HCT116 (cell line): ENCODE measurements around the gene DMPK. TPM values are rescaled to one million over a fixed set of nuclear protein-coding genes. Genes with fewer than 3 reads are reported as not detected.

Source experiments
- ATAC-seq: fragments of 200-7000 bp; cut with Tn5 transposase; 2 replicates; pipeline ENCODE4 v1.9.1; 2020; ENCODE audit warnings: mild to moderate bottlenecking, moderate library complexity
- BruUV-seq: library from RNA; stranded (reverse); fragments of 400-500 nt; replicated peaks from 2 replicates; lab custom pipeline; 2021; lab: Mats Ljungman, UMichigan
- CTCF ChIA-PET: fragments of 300-600 bp; sonication (Branson Sonifier 250); formaldehyde crosslinking; loops from one replicate; lab custom pipeline; 2021; ENCODE audit warnings: antibody characterized with exemption; lab: Charles Lee
- POLR2A ChIA-PET: fragments of 300-600, 350-600 bp; sonication (Branson Sonifier 250); formaldehyde crosslinking; loops from one replicate; lab custom pipeline; 2021; ENCODE audit warnings: antibody characterized with exemption; lab: Charles Lee
- RAD21 ChIA-PET, 2 experiments: fragments of 300-600 bp; sonication (Branson Sonifier 250); formaldehyde crosslinking; loops; one replicate each; lab custom pipeline; 2023; ENCODE audit warnings: low total read pairs in 2 of 2; ENCODE audit not compliant: uncharacterized antibody in 2 of 2, unreplicated experiment in 2 of 2, low non-redundant PET in 1 of 2; lab: Charles Lee
- DNase-seq: peaks from one replicate; pipeline ENCODE4 v3.0.0-alpha.2; 2010; ENCODE audit warnings: low read depth, low spot score
- H2AFZ ChIP-seq: fragments of 200-600 bp; shearing (Covaris generic), sonication (generic); 2 replicates; pipeline ENCODE4 v1.6.1; 2017; ENCODE audit warnings: low read depth, mixed run types, mixed read lengths, antibody characterized with exemption, low read length; ENCODE audit not compliant: poor library complexity, severe bottlenecking
- H3K27ac ChIP-seq: 2 replicates; pipeline ENCODE4 v1.5.1; 2012; ENCODE audit warnings: low read depth, low read length
- H3K27me3 ChIP-seq: fragments of 200-600 bp; sonication (generic); 2 replicates; pipeline ENCODE4 v1.6.1; 2016; ENCODE audit warnings: mixed run types, low read length, mixed read lengths; ENCODE audit not compliant: insufficient read depth
- H3K36me3 ChIP-seq, 2 experiments: fragments of 200-500 bp in 1 of 2; fragments of 200-600 bp in 1 of 2; sonication (Bioruptor generic) in 1 of 2; sonication (generic) in 1 of 2; 2 replicates each; pipeline versions ENCODE4 v1.5.1 to v1.6.1; 2014 to 2016; ENCODE audit warnings: low read length in 2 of 2, inconsistent platforms in 1 of 2, mixed read lengths in 1 of 2, mixed run types in 1 of 2; ENCODE audit not compliant: insufficient read depth in 2 of 2, control insufficient read depth in 1 of 2
- H3K4me1 ChIP-seq, 2 experiments: fragments of 200-600 bp in 1 of 2; sonication (generic) in 1 of 2; 2 replicates each; pipeline versions ENCODE4 v1.5.1 to v1.6.1; 2012 to 2017; ENCODE audit warnings: low read length in 2 of 2, inconsistent platforms in 1 of 2, mild to moderate bottlenecking in 1 of 2, mixed read lengths in 1 of 2, mixed run types in 1 of 2, moderate library complexity in 1 of 2; ENCODE audit not compliant: insufficient read depth in 2 of 2, control insufficient read depth in 1 of 2
- H3K4me2 ChIP-seq: fragments of 200-600 bp; sonication (generic); 2 replicates; pipeline ENCODE4 v1.6.1; 2017; ENCODE audit warnings: mixed run types, low read length, mixed read lengths
- H3K4me3 ChIP-seq, 2 experiments: fragments of 200-600 bp in 1 of 2; sonication (generic) in 1 of 2; replicated peaks in 1 of 2; 2 replicates each; pipeline ENCODE4 v1.5.1; 2011 to 2016; ENCODE audit warnings: low read length in 2 of 2, control low read depth in 1 of 2, low read depth in 1 of 2, mild to moderate bottlenecking in 1 of 2, mixed read lengths in 1 of 2, mixed run types in 1 of 2
- H3K79me2 ChIP-seq: fragments of 200-600 bp; sonication (generic); 2 replicates; pipeline ENCODE4 v1.6.1; 2017; ENCODE audit warnings: mild to moderate bottlenecking, mixed run types, low read length, moderate library complexity, mixed read lengths; ENCODE audit not compliant: insufficient read depth
- H3K9ac ChIP-seq: fragments of 200-600 bp; sonication (generic); 2 replicates; pipeline ENCODE4 v1.6.1; 2016; ENCODE audit warnings: low read length, mixed read lengths
- H3K9me2 ChIP-seq: fragments of 200-600 bp; sonication (generic), shearing (Covaris generic); 2 replicates; pipeline ENCODE4 v1.6.1; 2017; ENCODE audit warnings: mixed run types, mild to moderate bottlenecking, moderate library complexity; ENCODE audit not compliant: insufficient read depth
- H3K9me3 ChIP-seq, 2 experiments: fragments of 200-500 bp in 1 of 2; fragments of 200-600 bp in 1 of 2; sonication (Bioruptor generic) in 1 of 2; sonication (generic) in 1 of 2; 2 replicates each; pipeline ENCODE4 v1.6.1; 2014 to 2017; ENCODE audit warnings: low read length in 2 of 2, mixed read lengths in 2 of 2, inconsistent platforms in 1 of 2, low read depth in 1 of 2, mild to moderate bottlenecking in 1 of 2, mixed run types in 1 of 2, moderate library complexity in 1 of 2; ENCODE audit not compliant: control insufficient read depth in 1 of 2, insufficient read depth in 1 of 2
- H4K20me1 ChIP-seq: fragments of 200-600 bp; sonication (generic), shearing (Covaris generic); 2 replicates; pipeline ENCODE4 v1.6.1; 2017; ENCODE audit warnings: mixed run types, mild to moderate bottlenecking, moderate library complexity; ENCODE audit not compliant: insufficient read depth
- CBX3 ChIP-seq: IDR thresholded peaks from 2 replicates; pipeline ENCODE4 v1.6.1; 2012; ENCODE audit warnings: low read depth
- CEBPB ChIP-seq: IDR thresholded peaks from 2 replicates; pipeline ENCODE4 v1.6.1; 2012; ENCODE audit warnings: low read depth
- ELF1 ChIP-seq: IDR thresholded peaks from 2 replicates; pipeline ENCODE4 v1.6.1; 2012; ENCODE audit warnings: low read depth, borderline replicate concordance
- EZH2phosphoT487 ChIP-seq: fragments of 200-600 bp; IDR thresholded peaks from 2 replicates; pipeline ENCODE4 v1.6.1; 2018; ENCODE audit warnings: antibody characterized with exemption, borderline replicate concordance
- FOSL1 ChIP-seq: IDR thresholded peaks from 2 replicates; pipeline ENCODE4 v1.6.1; 2012; ENCODE audit warnings: low read depth
- JUND ChIP-seq: IDR thresholded peaks from 2 replicates; pipeline ENCODE4 v1.6.1; 2012
- MAX ChIP-seq: IDR thresholded peaks from 2 replicates; pipeline ENCODE4 v1.6.1; 2012
- POLR2A ChIP-seq: IDR thresholded peaks from 2 replicates; pipeline ENCODE4 v1.7.0; 2011; ENCODE audit warnings: borderline replicate concordance; ENCODE audit not compliant: insufficient read depth, insufficient read length; ENCODE audit errors: extremely low read depth
- POLR2AphosphoS5 ChIP-seq: IDR thresholded peaks from 2 replicates; pipeline ENCODE4 v1.6.1; 2011; ENCODE audit warnings: mild to moderate bottlenecking, low read depth, low read length, moderate library complexity
- RAD21 ChIP-seq: IDR thresholded peaks from 2 replicates; pipeline ENCODE4 v1.6.1; 2012; ENCODE audit warnings: low read depth, mild to moderate bottlenecking
- REST ChIP-seq: IDR thresholded peaks from 2 replicates; pipeline ENCODE4 v1.6.1; 2012; ENCODE audit warnings: low read depth
- SIN3A ChIP-seq: IDR thresholded peaks from 2 replicates; pipeline ENCODE4 v1.6.1; 2012; ENCODE audit warnings: low read depth
- SP1 ChIP-seq: IDR thresholded peaks from 2 replicates; pipeline ENCODE4 v1.6.1; 2012; ENCODE audit warnings: low read depth
- SRF ChIP-seq: IDR thresholded peaks from 2 replicates; pipeline ENCODE4 v1.6.1; 2012; ENCODE audit warnings: low read depth
- YY1 ChIP-seq: IDR thresholded peaks from 2 replicates; pipeline ENCODE4 v1.6.1; 2011; ENCODE audit warnings: low read length, low read depth, moderate library complexity, mild to moderate bottlenecking; ENCODE audit not compliant: insufficient replicate concordance; ENCODE audit errors: extremely low read depth
- ZNF274 ChIP-seq: fragments of 200-500 bp; sonication (Bioruptor generic); IDR thresholded peaks from 2 replicates; pipeline ENCODE4 v1.6.1; 2014; ENCODE audit warnings: mild to moderate bottlenecking, low read depth, low read length, inconsistent platforms
- intact Hi-C: fragments of 100-400 bp; cut with micrococcal nuclease; formaldehyde crosslinking; loops from 2 replicates; pipeline ENCODE4 v1.10.0; 2022
- total RNA-seq: library from RNA; stranded (reverse); gene quantifications from one replicate; pipeline ENCODE4 v1.2.1, GENCODE V29; 2021; ENCODE audit not compliant: unreplicated experiment

Gene DMPK
- total RNA-seq, 1 experiment from 2014 or later: 52.5 TPM

GRCh38 chr19:45742969-45743368, 39.3 kb downstream of the DMPK start:
- ChIA-PET RAD21 (no interaction called here), CTCF (no interaction called here), POLR2A (interaction anchor here (1.2 kb wide), 1 partner anchor 18 kb away, joined by 3 read pairs; no protein-coding TSS in a partner anchor)
- intact Hi-C loops: no loop called here
- ATAC-seq (no peak), DNase-seq (no peak)
- Histone ChIP-seq H3K4me3 (no peak overlapping the region), H3K9me2 (no peaks in the 10 kb centered on the region), H3K27me3 (no peaks in the 10 kb centered on the region), H3K4me1 (peaks cover 0 to 10% of the 10 kb centered on the region in 2 experiments; a peak in 1 of 4 replicates), H3K36me3 (no peaks in the 10 kb centered on the region), H3K9ac (no peak overlapping the region), H3K79me2 (no peaks in the 10 kb centered on the region), H3K9me3 (no peaks in the 10 kb centered on the region), H4K20me1 (no peaks in the 10 kb centered on the region), H2AFZ (no peak overlapping the region), H3K4me2 (no peak overlapping the region), H3K27ac (no peak overlapping the region)
- TF ChIP-seq SRF (no peak), EZH2phosphoT487 (no peak), MAX (no peak), ZNF274 (no peak)
- no TSS peak for BruUV-seq

DNA sequence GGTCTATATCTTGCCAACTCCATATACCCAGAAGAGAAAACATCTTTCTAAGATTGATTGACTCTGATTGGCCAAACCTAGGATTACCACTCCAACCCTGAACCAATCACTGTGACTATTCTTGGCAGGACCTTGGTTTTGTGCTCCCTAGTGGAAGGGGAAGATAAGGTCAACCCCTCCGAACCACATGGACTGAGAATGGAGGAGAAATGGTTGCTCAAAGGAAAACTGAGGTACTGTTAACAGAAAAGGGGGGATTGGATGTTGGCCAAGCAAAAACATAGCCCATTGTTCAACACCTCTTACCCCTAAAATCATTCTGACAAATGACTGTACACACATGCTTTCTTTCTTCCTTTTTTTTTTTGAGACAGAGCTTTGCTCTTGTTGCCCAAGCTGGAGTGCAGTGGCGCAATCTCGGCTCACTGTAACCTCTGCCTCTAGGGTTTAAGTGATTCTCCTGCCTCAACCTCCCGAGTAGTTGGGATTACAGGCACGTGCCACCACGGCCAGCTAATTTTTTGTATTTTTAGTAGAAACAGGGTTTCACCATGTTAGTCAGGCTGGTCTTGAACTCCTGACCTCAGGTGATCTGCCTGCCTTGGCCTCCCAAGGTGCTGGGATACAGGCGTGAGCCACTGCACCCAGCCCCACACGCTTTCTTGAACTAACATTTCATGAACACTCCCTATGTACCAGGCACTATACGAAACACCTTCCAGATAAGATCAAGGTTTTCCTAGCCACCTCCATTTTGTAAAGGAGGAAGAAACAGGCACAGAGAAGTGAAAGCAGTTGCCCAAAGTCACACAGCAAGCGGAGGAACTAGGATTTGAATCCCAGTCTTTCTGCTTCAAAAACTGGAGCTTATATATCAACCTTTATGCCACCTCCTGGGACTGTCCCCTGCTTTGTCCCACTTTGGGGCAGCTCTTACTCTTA, 42.5 kb downstream of the DMPK start:
- no peaks in the 10 kb centered on the region for H3K9me3 ChIP-seq
- H3K9ac ChIP-seq: peak overlapping the region; percentile 31; the same call in 1 of the 2 replicates
- H3K4me1 ChIP-seq: peaks cover 4 to 27% of the 10 kb centered on the region in 2 experiments; a peak in 3 of 4 replicates
- ChIA-PET RAD21 (no interaction called here), POLR2A (interaction anchor here (0.6 to 1.3 kb wide), 3 partner anchors 9 to 16 kb away, joined by 3 to 6 read pairs (median 3); partner anchors contain the start of gene FBXO46), CTCF (interaction anchor here (0.7 to 2.3 kb wide), 3 partner anchors 23 to 46 kb away, joined by 3 to 6 read pairs (median 3); partner anchors contain the start of gene SIX5)
- intact Hi-C loops: no loop called here
- H4K20me1 ChIP-seq: no peaks in the 10 kb centered on the region
- H3K79me2 ChIP-seq: no peaks in the 10 kb centered on the region
- H3K27me3 ChIP-seq: no peaks in the 10 kb centered on the region
- BruUV-seq: TSS peak; percentile 97
- H3K27ac ChIP-seq: no peak overlapping the region; the same call in 1 of the 2 replicates
- no peaks in the 10 kb centered on the region for H3K9me2 ChIP-seq
- peak; percentile 60 for DNase-seq
- peak; percentile 78 for ATAC-seq
- H3K4me2 ChIP-seq: peak overlapping the region; percentile 43
- peak overlapping the region; percentile 19 to 33 for H3K4me3 ChIP-seq
- peak overlapping the region; percentile 73 for H2AFZ ChIP-seq
- no peaks in the 10 kb centered on the region for H3K36me3 ChIP-seq
- TF ChIP-seq ELF1 (no peak), REST (no peak), YY1 (no peak), SP1 (peak; percentile 48; the same call in 1 of the 2 replicates), FOSL1 (no peak), JUND (no peak), CBX3 (no peak), POLR2AphosphoS5 (no peak), RAD21 (no peak), SIN3A (no peak), POLR2A (peak; percentile 67), CEBPB (no peak), SRF (no peak), ZNF274 (no peak)
